Lung (tissue), 12 donors: Measurements from ENCODE around the gene CPSF4L. TPM values are rescaled to one million over a fixed set of nuclear protein-coding genes. Genes with fewer than 3 reads are reported as not detected.
A peak's percentile ranks its signal among the peaks of the same experiment; 100 is the strongest.

Experiments
- ATAC-seq: fragments of 200-7000 bp; cut with Tn5 transposase; one replicate; pipeline ENCODE4 v1.9.1; 2020; ENCODE audit warnings: moderate number of reproducible peaks; ENCODE audit not compliant: insufficient read depth, low FRiP score
- DNase-seq, 3 donors: peaks; one replicate each; pipeline ENCODE4 v3.0.0-alpha.2; 2013 to 2017
- H3K27ac ChIP-seq, 2 donors: one replicate each; pipeline ENCODE4 v1.5.1; 2013; ENCODE audit warnings: mild to moderate bottlenecking in 2 of 2, moderate library complexity in 2 of 2, control low read depth in 1 of 2, inconsistent platforms in 1 of 2, low read depth in 1 of 2, low read length in 1 of 2
- H3K27me3 ChIP-seq, 3 donors: one replicate each; pipeline ENCODE4 v1.5.1; 2013; ENCODE audit warnings: low read length in 2 of 3; ENCODE audit not compliant: control insufficient read depth in 3 of 3, insufficient read depth in 3 of 3
- H3K36me3 ChIP-seq, 4 donors: one replicate each; pipeline ENCODE4 v1.5.1; 2013; ENCODE audit warnings: low read length in 4 of 4, mild to moderate bottlenecking in 1 of 4, moderate library complexity in 1 of 4; ENCODE audit not compliant: control insufficient read depth in 4 of 4, insufficient read depth in 4 of 4
- H3K4me1 ChIP-seq, 5 donors: one replicate each; pipeline ENCODE4 v1.5.1; 2013; ENCODE audit warnings: low read length in 5 of 5, mild to moderate bottlenecking in 2 of 5, moderate library complexity in 1 of 5; ENCODE audit not compliant: control insufficient read depth in 5 of 5, insufficient read depth in 5 of 5
- H3K4me3 ChIP-seq: one replicate; pipeline ENCODE4 v1.5.1; 2013; ENCODE audit warnings: mild to moderate bottlenecking, control low read depth, moderate library complexity
- H3K9ac ChIP-seq, 2 donors: one replicate each; pipeline ENCODE4 v1.5.1; 2013; ENCODE audit warnings: low read length in 2 of 2, control low read depth in 1 of 2; ENCODE audit not compliant: insufficient read depth in 1 of 2
- H3K9me3 ChIP-seq, 4 donors: one replicate each; pipeline ENCODE4 v1.5.1; 2013; ENCODE audit warnings: low read length in 3 of 4, mild to moderate bottlenecking in 1 of 4, moderate library complexity in 1 of 4; ENCODE audit not compliant: control insufficient read depth in 4 of 4, insufficient read depth in 3 of 4
- WGBS, 2 donors: extraction: QIAGEN DNeasy Blood & Tissue Kit; methylation state at CpG; one replicate each; pipeline ENCODE4 v1.1.7; 2013; 5-methylcytosine and 5-hydroxymethylcytosine counted together
- polyA plus RNA-seq, 2 donors: library from polyadenylated mRNA; stranded (reverse); fragments of 200-250 nt; gene quantifications; one replicate each; pipeline ENCODE4 v1.2.1, GENCODE V29; 2013
- total RNA-seq, 2 donors: library from RNA; depleted of rRNA in 1 of 2; stranded (reverse); fragments of >200 nt in 1 of 2; gene quantifications; one replicate each; pipeline ENCODE4 v1.2.1, GENCODE V29; 2014 to 2021
- TF ChIP-seq, protein P1 (sequence below): IDR thresholded peaks from 2 replicates; pipeline ENCODE4 v1.5.1; 2012; ENCODE audit warnings: mild to moderate bottlenecking; ENCODE audit errors: control extremely low read depth, extremely low read depth
- donor health status: control.
- donor health status: control.
- donor health status: Bipolar disorder and iron deficiency.
- donor health status: healthy.
- donor health status: DM: yes; HTN: yes; CAD: no.

The CPSF4L gene
- total and polyA plus RNA-seq, 4 donors: not detected

DNA sequence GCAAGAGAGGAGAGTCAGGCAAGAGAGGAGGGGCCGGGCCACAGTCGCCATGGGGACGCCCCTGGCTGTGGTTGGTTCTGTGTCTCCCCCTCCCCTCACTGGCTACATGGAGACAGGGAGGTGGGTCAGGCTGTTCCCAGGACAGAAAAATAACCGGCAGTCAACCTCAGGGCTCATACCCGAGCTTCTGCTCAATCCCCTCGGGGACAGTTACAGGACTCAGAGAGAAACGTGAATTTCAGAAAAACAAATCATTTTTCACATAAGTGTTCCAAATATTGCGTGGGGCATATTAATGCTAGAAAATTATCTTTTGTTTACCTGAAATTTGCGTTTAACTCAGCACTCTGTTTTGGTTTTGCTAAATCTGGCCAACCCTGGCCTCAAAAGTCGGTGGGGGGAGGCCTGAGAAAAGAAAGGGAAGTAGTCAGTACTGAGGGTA, 22.2 kb upstream of the CPSF4L start:
- no peaks in the 10 kb centered on the region for H3K27me3 ChIP-seq
- H3K36me3 ChIP-seq: peaks cover 7 to 49% (median 28%) of the 10 kb centered on the region in 4 donors
- peaks cover 3 to 31% (median 14%) of the 10 kb centered on the region in 5 donors for H3K4me1 ChIP-seq
- no peak overlapping the region for H3K27ac ChIP-seq
- H3K9ac ChIP-seq: no peak overlapping the region
- TF ChIP-seq, protein P1, sequence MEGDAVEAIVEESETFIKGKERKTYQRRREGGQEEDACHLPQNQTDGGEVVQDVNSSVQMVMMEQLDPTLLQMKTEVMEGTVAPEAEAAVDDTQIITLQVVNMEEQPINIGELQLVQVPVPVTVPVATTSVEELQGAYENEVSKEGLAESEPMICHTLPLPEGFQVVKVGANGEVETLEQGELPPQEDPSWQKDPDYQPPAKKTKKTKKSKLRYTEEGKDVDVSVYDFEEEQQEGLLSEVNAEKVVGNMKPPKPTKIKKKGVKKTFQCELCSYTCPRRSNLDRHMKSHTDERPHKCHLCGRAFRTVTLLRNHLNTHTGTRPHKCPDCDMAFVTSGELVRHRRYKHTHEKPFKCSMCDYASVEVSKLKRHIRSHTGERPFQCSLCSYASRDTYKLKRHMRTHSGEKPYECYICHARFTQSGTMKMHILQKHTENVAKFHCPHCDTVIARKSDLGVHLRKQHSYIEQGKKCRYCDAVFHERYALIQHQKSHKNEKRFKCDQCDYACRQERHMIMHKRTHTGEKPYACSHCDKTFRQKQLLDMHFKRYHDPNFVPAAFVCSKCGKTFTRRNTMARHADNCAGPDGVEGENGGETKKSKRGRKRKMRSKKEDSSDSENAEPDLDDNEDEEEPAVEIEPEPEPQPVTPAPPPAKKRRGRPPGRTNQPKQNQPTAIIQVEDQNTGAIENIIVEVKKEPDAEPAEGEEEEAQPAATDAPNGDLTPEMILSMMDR: no peak
- no peaks in the 10 kb centered on the region for H3K9me3 ChIP-seq
- no peak for ATAC-seq
- 74 to 78% methylated on average over 10 of the region's 10 CpGs for WGBS, 2 donors
- H3K4me3 ChIP-seq: no peak overlapping the region
- DNase-seq: peak in 2 of 3 donors; percentile 49 to 60

GRCh38 chr17:73283250-73283649, 21.6 kb upstream of the CPSF4L start:
- peaks cover 7 to 49% (median 27%) of the 10 kb centered on the region in 4 donors for H3K36me3 ChIP-seq

GRCh38 chr17:73282629-73283028, 20.9 kb upstream of the CPSF4L start:
- Histone ChIP-seq H3K4me3 (no peak overlapping the region), H3K4me1 (peaks cover 4 to 34% (median 13%) of the 10 kb centered on the region in 5 donors), H3K9ac (no peak overlapping the region), H3K27me3 (no peaks in the 10 kb centered on the region), H3K9me3 (no peaks in the 10 kb centered on the region), H3K27ac (no peak overlapping the region), H3K36me3 (peaks cover 7 to 44% (median 27%) of the 10 kb centered on the region in 4 donors)
- TF ChIP-seq, protein P1: no peak
- DNase-seq (no peak), ATAC-seq (no peak)
- WGBS, 2 donors: 93 to 97% methylated on average over 9 of the region's 9 CpGs

More at GRCh38 chr17:73283250-73283649, 21.6 kb upstream of the CPSF4L start:
- Histone ChIP-seq H3K4me3 (no peak overlapping the region), H3K9ac (no peak overlapping the region), H3K4me1 (peaks cover 6 to 29% (median 9%) of the 10 kb centered on the region in 5 donors), H3K27me3 (no peaks in the 10 kb centered on the region), H3K27ac (no peak overlapping the region), H3K9me3 (no peaks in the 10 kb centered on the region)
- TF ChIP-seq, protein P1: no peak
- DNase-seq (no peak), ATAC-seq (no peak)
- 95% methylated on average over 5 of the region's 5 CpGs for WGBS, 2 donors

DNA sequence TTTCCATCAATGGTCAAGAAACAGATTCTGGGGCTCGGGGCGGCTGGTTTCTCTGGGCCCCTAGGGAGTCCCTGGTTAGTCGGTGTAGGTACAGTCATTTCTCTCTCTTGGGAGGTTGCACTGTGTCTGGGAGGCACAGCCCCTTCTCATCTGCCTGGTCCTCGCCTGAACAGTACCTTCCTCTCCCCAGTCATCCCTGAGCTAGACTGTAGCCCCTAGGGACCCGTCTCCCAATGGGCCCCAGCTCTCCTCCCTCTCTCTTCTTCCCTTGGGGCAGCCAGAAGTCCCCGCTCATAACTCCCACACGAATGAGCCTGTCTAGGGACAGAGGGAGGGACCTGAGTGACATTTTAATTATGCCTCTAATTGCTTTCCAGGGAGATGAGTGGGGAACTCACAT, 20.2 kb upstream of the CPSF4L start:
- DNase-seq (no peak), ATAC-seq (no peak)
- H3K9ac ChIP-seq: no peak overlapping the region
- WGBS, 2 donors: 81 to 82% methylated on average over 7 of the region's 7 CpGs
- no peaks in the 10 kb centered on the region for H3K27me3 ChIP-seq
- H3K4me1 ChIP-seq: peaks cover 4 to 34% (median 13%) of the 10 kb centered on the region in 5 donors
- H3K4me3 ChIP-seq: no peak overlapping the region
- H3K9me3 ChIP-seq: no peaks in the 10 kb centered on the region
- H3K36me3 ChIP-seq: peaks cover 7 to 43% (median 27%) of the 10 kb centered on the region in 4 donors
- H3K27ac ChIP-seq: no peak overlapping the region
- TF ChIP-seq, protein P1: no peak
